ENCODE data around the gene DPT.

DPT gene

GRCh38 chr1:168676029-168676812 is 52.8 kb downstream of the DPT start:
- TF ChIP-seq CTCF (IDR thresholded peaks at IDR 0.05) = no peak

GRCh38 chr1:168673974-168674683 is 54.9 kb downstream of the DPT start:
- no peak for DNase-seq
- Mint-ChIP-seq H3K27me3 (ENCODE audit: low read depth, poor library complexity) (no peaks in the 10 kb centered on the region), H3K9me3 (peaks cover 3% of the 10 kb centered on the region), H3K36me3 (ENCODE audit: low read depth) (no peaks in the 10 kb centered on the region), H3K27ac (no peak overlapping the region), H3K4me3 (no peak overlapping the region), H3K4me1 (no peaks in the 10 kb centered on the region)
- TF ChIP-seq CTCF (IDR thresholded peaks at IDR 0.05) = no peak

More at GRCh38 chr1:168676029-168676812, 52.8 kb downstream of the DPT start:
- Mint-ChIP-seq H3K36me3 (ENCODE audit: low read depth) (no peaks in the 10 kb centered on the region), H3K4me3 (no peak overlapping the region), H3K9me3 (peaks cover 12% of the 10 kb centered on the region), H3K27me3 (ENCODE audit: low read depth, poor library complexity) (no peaks in the 10 kb centered on the region), H3K4me1 (no peaks in the 10 kb centered on the region), H3K27ac (no peak overlapping the region)
- DNase-seq = no peak

GRCh38 chr1:168672278-168672677 is 56.7 kb downstream of the DPT start:
- no peak overlapping the region for H3K4me3 Mint-ChIP-seq
- no peak overlapping the region for H3K27ac Mint-ChIP-seq
- H3K36me3 Mint-ChIP-seq (ENCODE audit: low read depth) = no peaks in the 10 kb centered on the region
- TF ChIP-seq CTCF (IDR thresholded peaks at IDR 0.05) = no peak
- no peak for DNase-seq
- H3K27me3 Mint-ChIP-seq (ENCODE audit: low read depth, poor library complexity) = peaks cover 4% of the 10 kb centered on the region
- H3K9me3 Mint-ChIP-seq = peaks cover 3% of the 10 kb centered on the region
- H3K4me1 Mint-ChIP-seq = no peaks in the 10 kb centered on the region

GRCh38 chr1:168671782-168672181 is 57.2 kb downstream of the DPT start:
- no peaks in the 10 kb centered on the region for H3K4me1 Mint-ChIP-seq
- H3K27ac Mint-ChIP-seq = no peak overlapping the region
- H3K36me3 Mint-ChIP-seq (ENCODE audit: low read depth) = no peaks in the 10 kb centered on the region
- no peak overlapping the region for H3K4me3 Mint-ChIP-seq
- peaks cover 4% of the 10 kb centered on the region for H3K27me3 Mint-ChIP-seq (ENCODE audit: low read depth, poor library complexity)
- H3K9me3 Mint-ChIP-seq = peaks cover 3% of the 10 kb centered on the region
- no peak for DNase-seq
- TF ChIP-seq CTCF (IDR thresholded peaks at IDR 0.05) = no peak

GRCh38 chr1:168665975-168666374 is 63.0 kb downstream of the DPT start:
- H3K9me3 Mint-ChIP-seq = peaks cover 14% of the 10 kb centered on the region
- DNase-seq = no peak
- no peaks in the 10 kb centered on the region for H3K4me1 Mint-ChIP-seq
- H3K4me3 Mint-ChIP-seq = no peak overlapping the region
- no peak for TF ChIP-seq CTCF (IDR thresholded peaks at IDR 0.05)
- no peaks in the 10 kb centered on the region for H3K36me3 Mint-ChIP-seq (ENCODE audit: low read depth)
- peaks cover 4% of the 10 kb centered on the region for H3K27me3 Mint-ChIP-seq (ENCODE audit: low read depth, poor library complexity)
- no peak overlapping the region for H3K27ac Mint-ChIP-seq

All from nephron progenitor cell (in vitro differentiated cells).